22Rv1 (cell line): ENCODE data around the gene PDHX.

Experiments
- CTCF ChIP-seq: fragments of 450-650 bp; IDR thresholded peaks from 2 replicates; pipeline ENCODE4 v1.5.1; 2017; ENCODE audit warnings: mild to moderate bottlenecking
- ZFX ChIP-seq: fragments of 450-650 bp; IDR thresholded peaks from 2 replicates; pipeline ENCODE4 v1.6.1; 2017; ENCODE audit warnings: antibody characterized with exemption, borderline replicate concordance

- TF ChIP-seq CTCF: no peak
- TF ChIP-seq ZFX: no peak
Observed at GRCh38 chr11:34928960-34929680, 12.7 kb downstream of the PDHX start.
